H1 (cell line): ENCODE results near the gene MACROD2. TPM values are rescaled to one million over a fixed set of nuclear protein-coding genes. Genes with fewer than 3 reads are reported as not detected.

Source experiments
- CTCF ChIA-PET: fragments of 300-600 bp; sonication (Branson Sonifier 250); formaldehyde crosslinking; loops from one replicate; lab custom pipeline; 2021; ENCODE audit not compliant: partially characterized antibody; lab: Charles Lee
- POLR2A ChIA-PET: fragments of 300-600 bp; sonication (Branson Sonifier 250); formaldehyde crosslinking; loops from one replicate; lab custom pipeline; 2021; ENCODE audit warnings: inconsistent platforms; ENCODE audit not compliant: partially characterized antibody; lab: Charles Lee
- DNase-seq, 2 experiments: peaks; one replicate each; pipeline versions ENCODE4 v3.0.0 to v3.0.0-alpha.2; 2010 to 2022; ENCODE audit warnings: low spot score in 2 of 2, low read depth in 1 of 2, mixed read lengths in 1 of 2
- FAIRE-seq: peaks from 2 replicates; lab custom pipeline; 2011; peaks lifted over from hg19 to GRCh38; lab: Jason Lieb, UNC
- H2AFZ ChIP-seq: 2 replicates; pipeline ENCODE4 v1.8.1; 2012; ENCODE audit warnings: low read length, inconsistent platforms
- H2AK5ac ChIP-seq: 2 replicates; pipeline ENCODE4 v1.6.1; 2013; ENCODE audit warnings: low read depth, low read length
- H2BK120ac ChIP-seq: replicated peaks from 2 replicates; pipeline ENCODE3; 2013; ENCODE audit warnings: low read depth, low read length, inconsistent platforms
- H2BK12ac ChIP-seq: 2 replicates; pipeline ENCODE4 v1.6.1; 2013; ENCODE audit warnings: low read depth, low read length
- H2BK15ac ChIP-seq: 2 replicates; pipeline ENCODE4 v1.6.1; 2013; ENCODE audit warnings: low read length
- H2BK20ac ChIP-seq: 2 replicates; pipeline ENCODE4 v1.6.1; 2013; ENCODE audit warnings: low read length
- H2BK5ac ChIP-seq: 2 replicates; pipeline ENCODE4 v1.6.1; 2013; ENCODE audit warnings: low read depth, low read length
- H3K14ac ChIP-seq: 2 replicates; pipeline ENCODE4 v1.6.1; 2013; ENCODE audit warnings: inconsistent platforms; ENCODE audit not compliant: insufficient read length
- H3K18ac ChIP-seq: 2 replicates; pipeline ENCODE4 v1.6.1; 2013; ENCODE audit warnings: low read length; ENCODE audit errors: extremely low read depth
- H3K23ac ChIP-seq: 2 replicates; pipeline ENCODE4 v1.6.1; 2013; ENCODE audit warnings: inconsistent platforms; ENCODE audit not compliant: insufficient read length
- H3K23me2 ChIP-seq: 2 replicates; pipeline ENCODE4 v1.6.1; 2013; ENCODE audit warnings: low read depth, low read length
- H3K27ac ChIP-seq: 2 replicates; pipeline ENCODE4 v1.6.1; 2011; ENCODE audit warnings: low read depth, low read length, inconsistent platforms
- H3K27me3 ChIP-seq, 4 experiments: replicated peaks in 1 of 4; 1 replicate in 1 of 4; 2 replicates in 3 of 4; pipeline versions ENCODE4 v1.6.1 to v1.8.1; 2011 to 2013; ENCODE audit warnings: low read length in 3 of 4, mild to moderate bottlenecking in 3 of 4, inconsistent platforms in 2 of 4, mixed read lengths in 2 of 4, moderate library complexity in 1 of 4; ENCODE audit not compliant: control insufficient read depth in 3 of 4, insufficient read depth in 3 of 4; ENCODE audit errors: extremely low read depth in 1 of 4
- H3K36me3 ChIP-seq, 4 experiments: 2 replicates each; pipeline versions ENCODE4 v1.6.1 to v1.8.1; 2011 to 2013; ENCODE audit warnings: mild to moderate bottlenecking in 4 of 4, low read length in 3 of 4, moderate library complexity in 2 of 4, control low read depth in 1 of 4, inconsistent platforms in 1 of 4; ENCODE audit not compliant: insufficient read depth in 4 of 4, control insufficient read depth in 2 of 4
- H3K4ac ChIP-seq: replicated peaks from 2 replicates; pipeline ENCODE3; 2013; ENCODE audit warnings: low read length, low read depth, mixed read lengths, inconsistent platforms; ENCODE audit not compliant: insufficient read length
- H3K4me1 ChIP-seq, 4 experiments: replicated peaks in 1 of 4; 1 replicate in 1 of 4; 2 replicates in 3 of 4; pipeline versions ENCODE4 v1.6.1 to v1.8.1; 2011 to 2013; ENCODE audit warnings: low read length in 3 of 4, inconsistent platforms in 2 of 4, mixed read lengths in 1 of 4; ENCODE audit not compliant: insufficient read depth in 4 of 4, control insufficient read depth in 3 of 4
- H3K4me2 ChIP-seq, 2 experiments: 2 replicates each; pipeline versions ENCODE4 v1.6.1 to v1.8.1; 2011 to 2013; ENCODE audit warnings: low read depth in 2 of 2, low read length in 2 of 2, control low read depth in 1 of 2, inconsistent platforms in 1 of 2, mild to moderate bottlenecking in 1 of 2; ENCODE audit not compliant: insufficient read depth in 1 of 2
- H3K4me3 ChIP-seq, 4 experiments: fragments of 200-600, 300-600 bp in 1 of 4; sonication (generic), shearing (Covaris generic), sonication (Bioruptor Twin) in 1 of 4; 2 replicates each; pipeline versions ENCODE4 v1.5.1 to v1.8.1; 2011 to 2016; ENCODE audit warnings: low read length in 4 of 4, low read depth in 3 of 4, control low read depth in 2 of 4, inconsistent platforms in 2 of 4, mild to moderate bottlenecking in 2 of 4, mixed read lengths in 1 of 4, moderate library complexity in 1 of 4; ENCODE audit not compliant: insufficient read depth in 2 of 4; ENCODE audit errors: extremely low read depth in 1 of 4
- H3K56ac ChIP-seq: replicated peaks from 2 replicates; pipeline ENCODE3; 2013; ENCODE audit warnings: low read depth, mild to moderate bottlenecking, mixed read lengths, low read length, inconsistent platforms; ENCODE audit not compliant: insufficient read length
- H3K79me1 ChIP-seq: 2 replicates; pipeline ENCODE4 v1.6.1; 2013; ENCODE audit warnings: low read depth, low read length, control low read depth
- H3K79me2 ChIP-seq, 2 experiments: 2 replicates each; pipeline versions ENCODE4 v1.6.1 to v1.8.1; 2012 to 2013; ENCODE audit warnings: low read length in 2 of 2, mild to moderate bottlenecking in 2 of 2, inconsistent platforms in 1 of 2; ENCODE audit not compliant: insufficient read depth in 2 of 2, control insufficient read depth in 1 of 2
- H3K9ac ChIP-seq, 4 experiments: replicated peaks in 1 of 4; 1 replicate in 1 of 4; 2 replicates in 3 of 4; pipeline versions ENCODE4 v1.6.1 to v1.8.1; 2011 to 2013; ENCODE audit warnings: low read depth in 3 of 4, low read length in 3 of 4, control low read depth in 2 of 4, mild to moderate bottlenecking in 2 of 4, moderate library complexity in 2 of 4, inconsistent platforms in 1 of 4; ENCODE audit errors: extremely low read depth in 1 of 4
- H3K9me3 ChIP-seq, 2 experiments: 2 replicates each; pipeline versions ENCODE4 v1.6.1 to v1.8.1; 2012 to 2013; ENCODE audit warnings: mild to moderate bottlenecking in 2 of 2, moderate library complexity in 2 of 2, control low read depth in 1 of 2, inconsistent platforms in 1 of 2, low read depth in 1 of 2, low read length in 1 of 2, mixed read lengths in 1 of 2; ENCODE audit not compliant: insufficient read depth in 2 of 2
- H4K20me1 ChIP-seq, 2 experiments: replicated peaks in 1 of 2; 2 replicates each; pipeline versions ENCODE3 to v1.8.1; 2011 to 2013; ENCODE audit warnings: inconsistent platforms in 2 of 2, low read length in 2 of 2, mild to moderate bottlenecking in 1 of 2; ENCODE audit not compliant: insufficient read depth in 2 of 2, control insufficient read depth in 1 of 2
- H4K5ac ChIP-seq: 2 replicates; pipeline ENCODE4 v1.6.1; 2013; ENCODE audit warnings: low read length, low read depth, mixed read lengths, inconsistent platforms; ENCODE audit not compliant: insufficient read length
- H4K8ac ChIP-seq: 2 replicates; pipeline ENCODE4 v1.8.0; 2013; ENCODE audit warnings: mild to moderate bottlenecking, moderate library complexity, low read length, inconsistent platforms; ENCODE audit not compliant: insufficient read depth; ENCODE audit errors: extremely low read depth
- H4K91ac ChIP-seq: replicated peaks from 2 replicates; pipeline ENCODE3; 2013; ENCODE audit warnings: low read length, mixed read lengths, inconsistent platforms; ENCODE audit not compliant: insufficient read length
- EZH2 ChIP-seq: fragments of 200-600 bp; sonication (generic); IDR thresholded peaks from 2 replicates; pipeline ENCODE4 v1.7.1; 2012; ENCODE audit warnings: low read depth, mild to moderate bottlenecking, moderate library complexity, low read length, inconsistent platforms; ENCODE audit not compliant: severe bottlenecking
- GTF2F1 ChIP-seq: IDR thresholded peaks from 2 replicates; pipeline ENCODE4 v1.6.1; 2012; ENCODE audit warnings: low read depth, low read length, improper control_type of control experiment, borderline replicate concordance
- HDAC6 ChIP-seq: IDR thresholded peaks from one replicate; pipeline ENCODE4 v1.7.1; 2012; ENCODE audit warnings: low read depth, mild to moderate bottlenecking, inconsistent platforms, low read length, moderate library complexity
- JUN ChIP-seq: IDR thresholded peaks from 2 replicates; pipeline ENCODE4 v1.6.1; 2011; ENCODE audit warnings: low read depth, mild to moderate bottlenecking, improper control_type of control experiment, low read length
- PHF8 ChIP-seq: fragments of 200-600 bp; sonication (generic); conservative IDR thresholded peaks from 2 replicates; pipeline ENCODE4 v1.7.1; 2012; ENCODE audit warnings: low read depth, mild to moderate bottlenecking, inconsistent platforms, low read length, moderate library complexity
- RNF2 ChIP-seq: fragments of 200-900, 300-1000 bp; sonication (generic); IDR thresholded peaks from 2 replicates; pipeline ENCODE4 v1.7.1; 2016; ENCODE audit warnings: borderline replicate concordance, low read depth, mild to moderate bottlenecking, antibody characterized with exemption, low read length; ENCODE audit not compliant: poor library complexity, severe bottlenecking; ENCODE audit errors: missing control alignments
- SP4 ChIP-seq: IDR thresholded peaks from 2 replicates; pipeline ENCODE4 v1.6.1; 2012; ENCODE audit warnings: low read length, inconsistent platforms
- TAF1 ChIP-seq: IDR thresholded peaks from 2 replicates; pipeline ENCODE4 v1.6.1; 2011; ENCODE audit warnings: mild to moderate bottlenecking, low read depth, low read length
- TAF7 ChIP-seq: optimal IDR thresholded peaks from 2 replicates; pipeline ENCODE3; 2011; ENCODE audit warnings: low read depth, mild to moderate bottlenecking, inconsistent platforms, low read length, moderate library complexity, borderline replicate concordance
- TCF12 ChIP-seq: IDR thresholded peaks from 2 replicates; pipeline ENCODE4 v1.6.1; 2011; ENCODE audit warnings: low read depth, mild to moderate bottlenecking, low read length
- TEAD4 ChIP-seq: IDR thresholded peaks from 2 replicates; pipeline ENCODE4 v1.6.1; 2012; ENCODE audit warnings: low read depth, low read length, inconsistent platforms, mixed read lengths
- WGBS, 2 experiments: shearing (Covaris generic) in 1 of 2; methylation state at CpG; one replicate each; pipeline versions ENCODE4 v1.1.6 to v1.1.7; 2013 to 2015; ENCODE audit warnings: low lambda C conversion rate in 2 of 2, mixed read lengths in 2 of 2, inconsistent platforms in 1 of 2, low coverage in 1 of 2, missing lambda C conversion rate in 1 of 2; ENCODE audit not compliant: insufficient replicate concordance in 2 of 2, insufficient coverage in 1 of 2, insufficient read length in 1 of 2; ENCODE audit errors: extremely low coverage in 1 of 2, missing lambda C conversion rate in 1 of 2; 5-methylcytosine and 5-hydroxymethylcytosine counted together
- polyA plus RNA-seq, 7 experiments: library from polyadenylated mRNA; depleted of rRNA in 3 of 7; stranded (reverse) in 5 of 7; unstranded in 2 of 7; fragments of >200 nt in 5 of 7; fragments of 200-250 nt in 2 of 7; gene quantifications; 1 replicate in 5 of 7; 2 replicates in 1 of 7; 4 replicates in 1 of 7; pipeline versions ENCODE4 v1.2.1 to v1.2.3, GENCODE V29; 2011 to 2013; ENCODE audit warnings: missing spikeins in 2 of 7, mixed read lengths in 2 of 7
- total RNA-seq: library from RNA; stranded (reverse); fragmentation: NEBNext Ultra II Directional; extraction: Animal tissue kit (Norgen Biotek cat#: 25700); gene quantifications from 2 replicates; pipeline ENCODE4 v1.2.1, GENCODE V29; 2021
- TF ChIP-seq, protein P1 (sequence below): IDR thresholded peaks from 2 replicates; pipeline ENCODE4 v1.6.1; 2012; ENCODE audit warnings: inconsistent platforms
- TF ChIP-seq, protein P2 (sequence below): IDR thresholded peaks from 2 replicates; pipeline ENCODE4 v1.6.1; 2011; ENCODE audit warnings: low read depth, mild to moderate bottlenecking, low read length; ENCODE audit not compliant: insufficient read depth

MACROD2 gene
- total and polyA plus RNA-seq, 2 of the 8 experiments (the other 6 are each of a cell fraction or from before 2014, with no cell fraction given), result 0.70 to 3.9 TPM

DNA sequence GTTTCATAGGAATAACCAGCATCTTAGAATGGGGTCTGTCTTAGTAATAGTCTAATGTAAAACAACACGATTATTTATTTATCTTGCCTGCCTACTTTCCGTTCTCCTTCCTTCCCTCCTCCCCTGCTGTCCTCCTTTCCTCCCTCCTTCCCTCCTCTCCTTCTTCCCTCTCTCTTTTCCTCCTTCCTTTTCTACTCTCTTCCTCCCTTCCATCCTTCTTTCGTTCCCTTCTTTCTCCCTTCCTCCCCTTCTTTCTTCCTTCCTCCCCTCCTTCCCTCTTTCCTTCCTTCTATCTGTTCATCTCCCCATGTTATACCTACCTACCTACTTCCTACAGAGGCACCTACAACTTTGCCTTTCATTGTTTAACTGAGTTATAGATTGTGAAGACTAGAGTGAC lies 1637.4 kb downstream of the MACROD2 start:
- Histone ChIP-seq H3K79me2 (no peaks in the 10 kb centered on the region), H3K36me3 (no peaks in the 10 kb centered on the region; a peak in 2 of 8 replicates), H3K4me1 (peaks cover 0 to 12% (median 7%) of the 10 kb centered on the region in 4 experiments; a peak in 6 of 7 replicates), H3K23me2 (peaks cover under 1% of the 10 kb centered on the region; the same call in 1 of the 2 replicates), H2BK120ac (no peak overlapping the region), H3K9ac (no peak overlapping the region), H3K27ac (no peak overlapping the region), H4K91ac (no peak overlapping the region), H3K18ac (no peak overlapping the region), H3K23ac (no peak overlapping the region), H2AFZ (peak overlapping the region; percentile 47; the same call in 1 of the 2 replicates), H3K4me3 (no peak overlapping the region), H4K20me1 (no peaks in the 10 kb centered on the region), H4K8ac (no peak overlapping the region), H2BK12ac (no peak overlapping the region), H3K79me1 (no peaks in the 10 kb centered on the region), H3K4me2 (no peak overlapping the region), H2BK20ac (no peak overlapping the region), H3K56ac (no peak overlapping the region), H2BK5ac (no peak overlapping the region), H3K27me3 (no peaks in the 10 kb centered on the region), H2BK15ac (no peak overlapping the region), H3K9me3 (peaks cover 5 to 8% of the 10 kb centered on the region in 2 experiments; a peak in 2 of 4 replicates), H2AK5ac (no peak overlapping the region), H3K4ac (no peak overlapping the region), H4K5ac (no peak overlapping the region), H3K14ac (no peak overlapping the region)
- FAIRE-seq (no peak), DNase-seq (no peak)
- 68 to 74% methylated on average over 1 to 3 of the region's 3 CpGs for WGBS, 2 experiments
- POLR2A ChIA-PET, result no interaction called here
- CTCF ChIA-PET, result interaction anchor here (0.8 to 2.1 kb wide), 2 partner anchors 11 to 1753 kb away, joined by 5 to 9 read pairs; no protein-coding TSS in a partner anchor
- no peak for TF ChIP-seq RNF2
- TF ChIP-seq, protein P1, sequence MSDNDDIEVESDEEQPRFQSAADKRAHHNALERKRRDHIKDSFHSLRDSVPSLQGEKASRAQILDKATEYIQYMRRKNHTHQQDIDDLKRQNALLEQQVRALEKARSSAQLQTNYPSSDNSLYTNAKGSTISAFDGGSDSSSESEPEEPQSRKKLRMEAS, result no peak
- no peak for TF ChIP-seq GTF2F1
- TF ChIP-seq PHF8, result no peak
- TF ChIP-seq HDAC6, result no peak
- no peak for TF ChIP-seq TAF1
- no peak for TF ChIP-seq TCF12
- no peak for TF ChIP-seq EZH2
- no peak for TF ChIP-seq JUN
- TF ChIP-seq TAF7, result no peak
- TF ChIP-seq, protein P2, sequence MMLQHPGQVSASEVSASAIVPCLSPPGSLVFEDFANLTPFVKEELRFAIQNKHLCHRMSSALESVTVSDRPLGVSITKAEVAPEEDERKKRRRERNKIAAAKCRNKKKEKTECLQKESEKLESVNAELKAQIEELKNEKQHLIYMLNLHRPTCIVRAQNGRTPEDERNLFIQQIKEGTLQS, result no peak
- no peak for TF ChIP-seq TEAD4
- TF ChIP-seq SP4, result no peak
